HuH-7.5 (cell line): ENCODE measurements around the gene NOC4L.

Experiments used
- DNase-seq: peaks from one replicate; pipeline ENCODE4 v3.0.0; 2011; ENCODE audit warnings: low spot score

Gene NOC4L

DNA sequence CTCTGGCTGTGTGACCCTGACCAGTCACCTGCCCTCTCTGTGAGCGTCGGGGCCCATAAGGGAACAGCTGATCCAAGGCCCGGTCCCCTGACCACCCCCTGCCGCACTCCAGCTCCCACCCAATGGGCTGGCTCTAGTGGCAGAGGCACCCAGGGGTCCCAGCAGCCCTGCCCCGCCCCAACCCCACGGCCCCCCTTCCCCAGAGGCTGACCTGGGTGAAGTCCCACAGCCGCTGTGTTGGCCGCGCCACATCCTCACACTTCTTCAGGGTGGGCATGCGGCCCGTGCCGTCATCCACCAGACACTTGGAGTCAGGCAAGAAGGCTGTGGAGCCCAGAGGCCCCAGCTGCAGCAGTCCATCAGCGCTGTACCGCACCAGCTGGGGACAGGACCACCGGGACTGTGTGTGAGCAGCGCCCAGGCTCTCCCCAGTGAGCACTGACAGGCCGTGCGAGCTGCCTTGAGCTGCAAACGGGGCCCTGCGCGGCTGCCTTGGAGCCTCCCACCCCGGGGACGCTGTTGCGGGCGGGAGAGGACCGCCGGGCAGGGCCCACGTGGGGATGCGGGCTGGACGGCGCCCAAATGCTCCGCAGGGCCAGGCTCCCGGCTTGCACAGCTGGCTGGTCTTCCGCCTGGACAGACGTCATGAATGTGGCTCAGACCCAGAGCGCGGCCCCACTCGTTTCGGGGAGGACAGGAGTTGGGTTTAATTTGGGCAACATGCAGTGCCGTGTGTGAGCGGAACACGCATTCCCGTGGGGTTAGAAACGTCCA, 53.5 kb downstream of the NOC4L start:
- no peak for DNase-seq

GRCh38 chr12:132199101-132199500, 54.8 kb downstream of the NOC4L start:
- DNase-seq, result no peak

DNA sequence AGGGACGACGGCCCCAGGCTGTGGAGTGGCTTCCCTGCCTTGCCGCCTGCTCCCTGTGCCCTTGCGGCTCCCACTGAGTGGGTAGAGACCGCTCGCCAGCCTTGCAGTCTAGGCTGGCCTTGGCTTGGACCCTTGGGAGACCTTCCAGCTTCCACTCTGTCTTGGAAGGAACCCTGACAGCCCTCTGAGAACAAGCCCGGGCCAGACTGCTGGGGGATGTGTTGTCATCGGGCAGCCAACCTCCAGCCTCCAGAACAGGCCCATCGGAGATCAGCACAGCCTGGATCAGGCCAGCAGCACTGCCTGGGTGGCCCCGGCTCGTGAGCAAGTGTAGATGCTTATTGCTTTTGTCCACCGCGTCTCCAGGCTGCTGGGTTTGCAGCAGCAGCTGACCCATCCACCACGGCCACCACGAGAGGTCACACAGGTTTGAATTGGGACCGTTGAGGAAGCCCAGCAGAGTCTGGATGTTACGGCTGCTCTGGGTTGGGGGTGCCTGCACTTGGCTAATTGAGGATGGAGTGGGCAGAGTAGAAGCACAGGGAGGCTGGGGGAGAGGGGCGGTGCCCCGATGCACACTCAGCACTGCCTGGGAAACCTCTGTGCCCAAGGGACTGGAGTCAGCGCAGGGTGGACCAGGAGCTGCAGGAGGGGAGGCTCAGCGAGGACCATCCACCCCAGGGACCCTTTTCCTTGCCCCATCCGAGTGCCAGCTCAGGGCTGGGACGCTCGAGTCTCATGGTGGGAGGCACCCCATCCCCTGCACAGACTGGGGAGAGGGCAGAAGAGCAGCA, 55.5 kb downstream of the NOC4L start:
- no peak for DNase-seq

- DNase-seq, result no peak
These were observed 56.5 kb downstream of the NOC4L start for GRCh38 chr12:132200800-132201199.

DNA sequence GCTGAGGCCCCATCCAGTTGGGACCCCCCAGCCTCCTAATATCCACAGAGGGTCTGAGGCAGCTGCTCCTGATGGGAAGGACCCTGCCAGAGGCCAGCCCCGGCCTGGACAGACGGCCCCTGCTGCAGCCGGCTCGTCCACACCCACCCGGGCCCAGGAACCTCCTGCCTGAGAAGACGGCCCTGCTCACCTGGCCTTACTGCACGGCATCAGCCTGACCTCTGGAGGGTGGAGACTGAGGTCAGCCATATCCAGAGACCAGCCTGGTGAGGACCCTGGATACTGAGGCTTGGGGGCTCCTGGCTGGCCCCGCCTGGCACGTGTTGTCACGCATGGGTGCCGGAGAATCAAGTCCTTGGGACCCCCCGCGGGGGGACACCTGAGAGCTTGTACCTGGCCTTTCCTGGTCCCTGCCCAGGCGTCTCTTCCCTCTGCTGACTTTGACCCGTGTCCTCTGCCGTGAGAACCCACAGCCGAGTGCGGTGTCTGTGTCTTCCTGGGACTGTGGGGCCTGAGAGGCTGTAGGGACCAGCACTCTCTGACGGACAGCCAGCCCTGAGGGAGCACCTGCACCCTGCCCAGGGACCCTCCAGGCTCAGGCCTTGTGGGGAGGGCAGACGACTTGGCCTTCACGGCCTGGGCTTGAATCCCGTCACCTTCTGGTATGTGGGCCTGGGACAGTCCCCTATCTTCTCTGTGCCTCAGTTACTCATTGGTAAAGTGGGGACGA, 57.3 kb downstream of the NOC4L start:
- no peak for DNase-seq
